HCT116 (cell line): ENCODE results near the gene RFLNA. TPM values are rescaled to one million over a fixed set of nuclear protein-coding genes. Genes with fewer than 3 reads are reported as not detected.

Experiments
- ATAC-seq: fragments of 200-7000 bp; cut with Tn5 transposase; 2 replicates; pipeline ENCODE4 v1.9.1; 2020; ENCODE audit warnings: mild to moderate bottlenecking, moderate library complexity
- BruUV-seq: library from RNA; stranded (reverse); fragments of 400-500 nt; replicated peaks from 2 replicates; lab custom pipeline; 2021; lab: Mats Ljungman, UMichigan
- CTCF ChIA-PET: fragments of 300-600 bp; sonication (Branson Sonifier 250); formaldehyde crosslinking; loops from one replicate; lab custom pipeline; 2021; ENCODE audit warnings: antibody characterized with exemption; lab: Charles Lee
- POLR2A ChIA-PET: fragments of 300-600, 350-600 bp; sonication (Branson Sonifier 250); formaldehyde crosslinking; loops from one replicate; lab custom pipeline; 2021; ENCODE audit warnings: antibody characterized with exemption; lab: Charles Lee
- RAD21 ChIA-PET, 2 experiments: fragments of 300-600 bp; sonication (Branson Sonifier 250); formaldehyde crosslinking; loops; one replicate each; lab custom pipeline; 2023; ENCODE audit warnings: low total read pairs in 2 of 2; ENCODE audit not compliant: uncharacterized antibody in 2 of 2, unreplicated experiment in 2 of 2, low non-redundant PET in 1 of 2; lab: Charles Lee
- DNase-seq: peaks from one replicate; pipeline ENCODE4 v3.0.0-alpha.2; 2010; ENCODE audit warnings: low read depth, low spot score
- H2AFZ ChIP-seq: fragments of 200-600 bp; shearing (Covaris generic), sonication (generic); 2 replicates; pipeline ENCODE4 v1.6.1; 2017; ENCODE audit warnings: low read depth, mixed run types, mixed read lengths, antibody characterized with exemption, low read length; ENCODE audit not compliant: poor library complexity, severe bottlenecking
- H3K27ac ChIP-seq: 2 replicates; pipeline ENCODE4 v1.5.1; 2012; ENCODE audit warnings: low read depth, low read length
- H3K27me3 ChIP-seq: fragments of 200-600 bp; sonication (generic); 2 replicates; pipeline ENCODE4 v1.6.1; 2016; ENCODE audit warnings: mixed run types, low read length, mixed read lengths; ENCODE audit not compliant: insufficient read depth
- H3K36me3 ChIP-seq, 2 experiments: fragments of 200-500 bp in 1 of 2; fragments of 200-600 bp in 1 of 2; sonication (Bioruptor generic) in 1 of 2; sonication (generic) in 1 of 2; 2 replicates each; pipeline versions ENCODE4 v1.5.1 to v1.6.1; 2014 to 2016; ENCODE audit warnings: low read length in 2 of 2, inconsistent platforms in 1 of 2, mixed read lengths in 1 of 2, mixed run types in 1 of 2; ENCODE audit not compliant: insufficient read depth in 2 of 2, control insufficient read depth in 1 of 2
- H3K4me1 ChIP-seq, 2 experiments: fragments of 200-600 bp in 1 of 2; sonication (generic) in 1 of 2; 2 replicates each; pipeline versions ENCODE4 v1.5.1 to v1.6.1; 2012 to 2017; ENCODE audit warnings: low read length in 2 of 2, inconsistent platforms in 1 of 2, mild to moderate bottlenecking in 1 of 2, mixed read lengths in 1 of 2, mixed run types in 1 of 2, moderate library complexity in 1 of 2; ENCODE audit not compliant: insufficient read depth in 2 of 2, control insufficient read depth in 1 of 2
- H3K4me2 ChIP-seq: fragments of 200-600 bp; sonication (generic); 2 replicates; pipeline ENCODE4 v1.6.1; 2017; ENCODE audit warnings: mixed run types, low read length, mixed read lengths
- H3K4me3 ChIP-seq, 2 experiments: fragments of 200-600 bp in 1 of 2; sonication (generic) in 1 of 2; replicated peaks in 1 of 2; 2 replicates each; pipeline ENCODE4 v1.5.1; 2011 to 2016; ENCODE audit warnings: low read length in 2 of 2, control low read depth in 1 of 2, low read depth in 1 of 2, mild to moderate bottlenecking in 1 of 2, mixed read lengths in 1 of 2, mixed run types in 1 of 2
- H3K79me2 ChIP-seq: fragments of 200-600 bp; sonication (generic); 2 replicates; pipeline ENCODE4 v1.6.1; 2017; ENCODE audit warnings: mild to moderate bottlenecking, mixed run types, low read length, moderate library complexity, mixed read lengths; ENCODE audit not compliant: insufficient read depth
- H3K9ac ChIP-seq: fragments of 200-600 bp; sonication (generic); 2 replicates; pipeline ENCODE4 v1.6.1; 2016; ENCODE audit warnings: low read length, mixed read lengths
- H3K9me2 ChIP-seq: fragments of 200-600 bp; sonication (generic), shearing (Covaris generic); 2 replicates; pipeline ENCODE4 v1.6.1; 2017; ENCODE audit warnings: mixed run types, mild to moderate bottlenecking, moderate library complexity; ENCODE audit not compliant: insufficient read depth
- H3K9me3 ChIP-seq, 2 experiments: fragments of 200-500 bp in 1 of 2; fragments of 200-600 bp in 1 of 2; sonication (Bioruptor generic) in 1 of 2; sonication (generic) in 1 of 2; 2 replicates each; pipeline ENCODE4 v1.6.1; 2014 to 2017; ENCODE audit warnings: low read length in 2 of 2, mixed read lengths in 2 of 2, inconsistent platforms in 1 of 2, low read depth in 1 of 2, mild to moderate bottlenecking in 1 of 2, mixed run types in 1 of 2, moderate library complexity in 1 of 2; ENCODE audit not compliant: control insufficient read depth in 1 of 2, insufficient read depth in 1 of 2
- H4K20me1 ChIP-seq: fragments of 200-600 bp; sonication (generic), shearing (Covaris generic); 2 replicates; pipeline ENCODE4 v1.6.1; 2017; ENCODE audit warnings: mixed run types, mild to moderate bottlenecking, moderate library complexity; ENCODE audit not compliant: insufficient read depth
- ATF3 ChIP-seq: IDR thresholded peaks from 2 replicates; pipeline ENCODE4 v1.6.1; 2012
- CBX3 ChIP-seq: IDR thresholded peaks from 2 replicates; pipeline ENCODE4 v1.6.1; 2012; ENCODE audit warnings: low read depth
- CTCF ChIP-seq, 3 experiments: fragments of 200-600 bp in 1 of 3; sonication (generic) in 1 of 3; IDR thresholded peaks in 2 of 3; conservative IDR thresholded peaks in 1 of 3; 2 replicates each; pipeline ENCODE4 v1.5.1; 2012 to 2017; ENCODE audit warnings: low read depth in 2 of 3, low read length in 2 of 3, antibody characterized with exemption in 1 of 3, borderline replicate concordance in 1 of 3, control low read depth in 1 of 3, mild to moderate bottlenecking in 1 of 3, mixed read lengths in 1 of 3, mixed run types in 1 of 3, moderate library complexity in 1 of 3; ENCODE audit not compliant: insufficient read depth in 1 of 3
- ELF1 ChIP-seq: IDR thresholded peaks from 2 replicates; pipeline ENCODE4 v1.6.1; 2012; ENCODE audit warnings: low read depth, borderline replicate concordance
- EZH2 ChIP-seq: fragments of 200-600 bp; sonication (generic); IDR thresholded peaks from 2 replicates; pipeline ENCODE4 v1.6.1; 2017; ENCODE audit warnings: antibody characterized with exemption, mixed run types
- FOSL1 ChIP-seq: IDR thresholded peaks from 2 replicates; pipeline ENCODE4 v1.6.1; 2012; ENCODE audit warnings: low read depth
- JUND ChIP-seq: IDR thresholded peaks from 2 replicates; pipeline ENCODE4 v1.6.1; 2012
- POLR2A ChIP-seq: IDR thresholded peaks from 2 replicates; pipeline ENCODE4 v1.7.0; 2011; ENCODE audit warnings: borderline replicate concordance; ENCODE audit not compliant: insufficient read depth, insufficient read length; ENCODE audit errors: extremely low read depth
- POLR2AphosphoS5 ChIP-seq: IDR thresholded peaks from 2 replicates; pipeline ENCODE4 v1.6.1; 2011; ENCODE audit warnings: mild to moderate bottlenecking, low read depth, low read length, moderate library complexity
- SIN3A ChIP-seq: IDR thresholded peaks from 2 replicates; pipeline ENCODE4 v1.6.1; 2012; ENCODE audit warnings: low read depth
- SRF ChIP-seq: IDR thresholded peaks from 2 replicates; pipeline ENCODE4 v1.6.1; 2012; ENCODE audit warnings: low read depth
- TCF7L2 ChIP-seq: IDR thresholded peaks from 2 replicates; pipeline ENCODE4 v1.7.0; 2011; ENCODE audit warnings: borderline replicate concordance, inconsistent platforms; ENCODE audit not compliant: insufficient read depth, insufficient read length; ENCODE audit errors: extremely low read depth
- YY1 ChIP-seq: IDR thresholded peaks from 2 replicates; pipeline ENCODE4 v1.6.1; 2011; ENCODE audit warnings: low read length, low read depth, moderate library complexity, mild to moderate bottlenecking; ENCODE audit not compliant: insufficient replicate concordance; ENCODE audit errors: extremely low read depth
- ZFX ChIP-seq: fragments of 450-650 bp; IDR thresholded peaks from 2 replicates; pipeline ENCODE4 v1.6.1; 2017
- ZNF274 ChIP-seq: fragments of 200-500 bp; sonication (Bioruptor generic); IDR thresholded peaks from 2 replicates; pipeline ENCODE4 v1.6.1; 2014; ENCODE audit warnings: mild to moderate bottlenecking, low read depth, low read length, inconsistent platforms
- intact Hi-C: fragments of 100-400 bp; cut with micrococcal nuclease; formaldehyde crosslinking; loops from 2 replicates; pipeline ENCODE4 v1.10.0; 2022
- total RNA-seq: library from RNA; stranded (reverse); gene quantifications from one replicate; pipeline ENCODE4 v1.2.1, GENCODE V29; 2021; ENCODE audit not compliant: unreplicated experiment

The RFLNA gene
- total RNA-seq, 1 experiment from 2014 or later: not detected

GRCh38 chr12:124259154-124260066 is 35.5 kb upstream of the RFLNA start:
- Histone ChIP-seq H3K4me3 (no peak overlapping the region), H3K27me3 (peaks cover 16% of the 10 kb centered on the region; the same call in 1 of the 2 replicates), H4K20me1 (no peaks in the 10 kb centered on the region), H2AFZ (no peak overlapping the region), H3K79me2 (no peaks in the 10 kb centered on the region), H3K9ac (no peak overlapping the region), H3K27ac (no peak overlapping the region), H3K4me1 (no peaks in the 10 kb centered on the region), H3K36me3 (no peaks in the 10 kb centered on the region), H3K9me2 (no peaks in the 10 kb centered on the region), H3K4me2 (no peak overlapping the region), H3K9me3 (no peaks in the 10 kb centered on the region)
- ATAC-seq: no peak
- POLR2A ChIA-PET: interaction anchor here (0.6 kb wide), 1 partner anchor 676 kb away, joined by 3 read pairs; no protein-coding TSS in a partner anchor
- RAD21 ChIA-PET: no interaction called here
- CTCF ChIA-PET: no interaction called here
- DNase-seq: no peak
- no TSS peak for BruUV-seq
- TF ChIP-seq POLR2A: no peak
- no peak for TF ChIP-seq ZNF274
- TF ChIP-seq ZFX: no peak
- TF ChIP-seq FOSL1: no peak
- no peak for TF ChIP-seq TCF7L2
- no peak for TF ChIP-seq YY1
- no peak for TF ChIP-seq ELF1
- no peak for TF ChIP-seq SRF
- no peak for TF ChIP-seq SIN3A
- TF ChIP-seq JUND: no peak
- no peak for TF ChIP-seq CBX3
- intact Hi-C loops: no loop called here

- intact Hi-C loops: no loop called here
- no peaks in the 10 kb centered on the region for H3K9me3 ChIP-seq
- H3K79me2 ChIP-seq: no peaks in the 10 kb centered on the region
- no peaks in the 10 kb centered on the region for H3K4me1 ChIP-seq
- CTCF ChIA-PET: no interaction called here
- no peaks in the 10 kb centered on the region for H4K20me1 ChIP-seq
- POLR2A ChIA-PET: no interaction called here
- no peaks in the 10 kb centered on the region for H3K36me3 ChIP-seq
- TF ChIP-seq EZH2 (no peak), ZNF274 (no peak), CTCF (IDR thresholded peaks at IDR 0.05 in 2 of 3, conservative IDR thresholded peaks at IDR 0.05 in 1 of 3; ENCODE audit: borderline replicate concordance in 1 of 3, insufficient read depth in 1 of 3, low read depth in 2 of 3, low read length in 2 of 3) (no peak), ATF3 (no peak), POLR2AphosphoS5 (no peak)
- H2AFZ ChIP-seq: no peak overlapping the region
- peaks cover 8% of the 10 kb centered on the region; the same call in 1 of the 2 replicates for H3K27me3 ChIP-seq
- no peak overlapping the region for H3K27ac ChIP-seq
- ATAC-seq: no peak
- no peak overlapping the region for H3K9ac ChIP-seq
- no peak for DNase-seq
- H3K4me2 ChIP-seq: no peak overlapping the region
- RAD21 ChIA-PET: no interaction called here
- H3K4me3 ChIP-seq: no peak overlapping the region
- no TSS peak for BruUV-seq
- no peaks in the 10 kb centered on the region for H3K9me2 ChIP-seq
Measured at GRCh38 chr12:124261885-124262284, 33.0 kb upstream of the RFLNA start.
